GM10266 (cell line): Measurements from ENCODE around the gene NDUFS1.
"Not testable (repeated sequence)": the region's sequence is repeated elsewhere in the genome, so short reads cannot be mapped to it uniquely, and the experiment has no call there.

Experiments used
- DNase-seq: peaks from one replicate; pipeline ENCODE4 v3.0.0; 2012; ENCODE audit errors: extremely low spot score
- CTCF ChIP-seq: IDR thresholded peaks from 2 replicates; pipeline ENCODE4 v1.5.1; 2012; ENCODE audit warnings: mild to moderate bottlenecking, low read depth; ENCODE audit not compliant: control insufficient read depth, insufficient read depth; ENCODE audit errors: missing control alignments

NDUFS1 gene

DNA sequence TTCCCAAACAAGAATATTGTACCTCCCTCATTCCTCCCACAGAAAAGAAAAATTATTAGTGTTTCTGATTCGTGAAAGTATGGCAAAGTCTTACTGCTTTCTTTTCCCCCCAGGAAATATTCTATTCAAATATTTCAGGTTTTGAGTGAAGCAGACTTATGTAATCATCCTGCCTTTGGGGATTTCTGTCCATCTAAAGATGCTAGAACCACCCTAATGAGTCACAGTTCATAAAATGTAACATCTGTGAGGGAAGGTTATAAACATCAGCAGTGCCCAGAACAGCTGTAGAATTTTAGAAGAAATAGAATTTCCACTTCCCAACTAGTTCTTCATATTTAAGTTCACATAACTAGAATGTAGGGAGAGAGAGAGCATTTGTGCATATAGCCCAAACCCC lies 39.4 kb upstream of the NDUFS1 start:
- no peak for TF ChIP-seq CTCF

DNA sequence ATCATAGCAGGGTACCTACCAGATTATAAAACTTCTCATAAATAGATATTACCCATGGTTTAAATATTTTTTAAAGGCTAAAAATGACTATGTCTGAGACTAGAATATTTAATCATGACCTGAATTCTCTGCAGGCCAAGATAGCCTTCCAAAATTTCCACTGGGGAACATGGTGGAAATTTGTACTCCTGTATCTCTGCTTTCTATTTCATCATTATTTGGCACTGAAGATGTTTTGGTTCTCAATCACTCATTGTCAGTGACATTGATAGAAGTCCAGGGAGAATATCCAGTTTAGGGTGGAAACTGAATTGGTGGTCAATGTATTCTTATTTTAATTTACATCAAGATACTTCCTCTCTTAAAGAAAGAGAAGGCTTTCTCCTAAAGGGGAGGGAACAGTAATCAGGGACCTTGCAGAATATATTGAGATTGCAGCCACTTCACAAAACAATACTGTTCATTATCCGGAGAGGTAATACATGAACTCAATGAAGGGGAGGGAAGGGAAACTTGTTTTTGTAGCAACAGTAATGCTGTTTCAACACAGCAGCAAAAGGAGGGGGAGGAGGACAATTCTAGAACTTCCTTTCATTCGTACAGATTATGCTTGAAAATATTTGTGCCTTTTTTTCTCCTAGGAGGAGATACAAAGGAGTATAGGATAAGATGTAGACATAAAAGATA lies 34.6 kb upstream of the NDUFS1 start:
- no peak for TF ChIP-seq CTCF
- DNase-seq = no peak

More for the DNA sequence above, 39.4 kb upstream of the NDUFS1 start:
- DNase-seq = no peak

DNA sequence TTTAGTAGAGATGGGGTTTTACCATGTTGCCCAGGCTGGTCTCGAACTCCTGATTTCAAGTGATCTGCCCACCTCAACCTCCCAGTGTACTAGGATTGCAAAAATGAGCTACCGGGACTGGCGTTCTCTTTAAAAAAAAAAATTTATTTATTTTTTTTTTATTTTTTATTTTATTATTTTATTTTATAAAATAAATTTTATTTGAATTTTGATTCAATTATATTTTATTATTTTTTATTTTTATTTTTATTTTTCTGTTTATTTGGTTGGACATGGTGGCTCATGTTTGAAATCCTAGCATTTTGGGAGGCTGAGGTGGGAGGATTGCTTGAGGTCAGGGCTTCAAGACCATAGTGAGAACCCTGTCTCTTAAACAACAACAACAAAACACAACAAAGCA lies 32.9 kb upstream of the NDUFS1 start:
- no peak for TF ChIP-seq CTCF
- no peak for DNase-seq

DNA sequence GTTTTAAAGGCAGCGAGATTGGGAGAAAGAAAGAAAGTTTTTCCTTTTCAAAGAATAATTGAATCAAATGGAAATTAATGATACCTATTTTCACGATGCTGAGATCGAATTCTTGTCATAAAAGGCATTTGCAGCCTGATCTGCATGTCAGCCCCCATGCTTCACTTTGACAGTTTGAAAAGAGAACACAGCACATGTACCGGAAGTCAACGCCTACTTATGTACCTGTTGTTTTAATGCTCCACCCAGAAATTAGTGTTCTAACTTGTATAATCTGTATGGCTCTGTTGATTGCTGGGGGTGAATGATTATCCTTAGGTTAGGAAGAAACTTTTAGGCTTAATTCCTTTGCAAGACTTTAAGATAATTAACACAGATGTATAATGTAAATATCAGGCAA lies 31.4 kb upstream of the NDUFS1 start:
- TF ChIP-seq CTCF = no peak

GRCh38 chr2:206190111-206190510 lies 30.9 kb upstream of the NDUFS1 start:
- no peak for TF ChIP-seq CTCF

More for the DNA sequence above, 31.4 kb upstream of the NDUFS1 start:
- no peak for DNase-seq

DNA sequence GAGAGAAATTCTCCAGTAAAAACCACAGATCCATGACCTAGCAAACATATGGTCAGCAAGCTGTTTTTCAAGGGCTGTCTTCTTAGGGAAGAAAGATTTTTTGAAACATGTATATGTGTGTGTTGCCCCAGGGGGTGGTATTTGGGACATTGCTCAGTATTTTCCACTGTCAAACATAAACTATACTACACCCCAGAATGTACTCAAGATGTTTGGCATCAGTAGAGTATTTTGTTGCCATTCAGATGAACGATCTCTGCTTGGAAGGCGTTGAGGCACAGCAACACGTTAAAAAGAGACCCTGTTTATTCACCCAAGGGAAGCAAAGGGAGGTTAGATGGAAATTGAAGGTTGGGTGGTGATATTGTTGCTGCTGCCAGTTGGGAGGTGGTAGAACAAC lies 30.4 kb upstream of the NDUFS1 start:
- no peak for TF ChIP-seq CTCF

More at GRCh38 chr2:206190111-206190510, 30.9 kb upstream of the NDUFS1 start:
- no peak for DNase-seq

DNA sequence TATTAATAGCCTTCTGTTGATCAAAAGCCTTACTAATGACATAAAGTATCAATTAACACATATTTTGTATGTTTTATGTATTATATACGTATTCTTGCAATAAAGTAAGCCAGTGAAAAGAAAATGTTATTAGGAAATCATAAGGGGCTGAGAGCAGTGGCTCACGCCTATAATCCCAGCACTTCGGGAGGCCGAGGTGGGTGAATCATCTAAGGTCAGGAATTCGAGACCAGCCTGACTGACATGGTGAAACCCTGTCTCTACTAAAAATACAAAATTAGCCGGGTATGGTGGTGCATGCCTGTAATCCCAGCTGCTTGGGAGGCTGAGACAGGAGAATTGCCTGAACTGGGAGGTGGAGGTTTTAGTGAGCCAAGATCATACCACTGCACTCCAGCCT lies 22.3 kb upstream of the NDUFS1 start:
- not testable (repeated sequence) for DNase-seq

More for the DNA sequence above, 30.4 kb upstream of the NDUFS1 start:
- no peak for DNase-seq

- no peak for TF ChIP-seq CTCF
- DNase-seq = no peak
Observed at GRCh38 chr2:206176901-206177300, 17.7 kb upstream of the NDUFS1 start.
